ENCODE measurements around the gene CEP135. TPM values are rescaled to one million over a fixed set of nuclear protein-coding genes. Genes with fewer than 3 reads are reported as not detected.

CEP135 gene
- total and polyA plus RNA-seq, 2 donors (not counting 3 experiments of a cell fraction or from before 2014, with no cell fraction given): 2.8 to 15.3 TPM

- dilution Hi-C loops (cut with MboI; ENCODE audit: extremely low pct_ligation_motif_present, low sequenced_read_pairs): no loop called here
- FAIRE-seq: no peak
These were observed 59.5 kb downstream of the CEP135 start for GRCh38 chr4:56008206-56008605.

More at GRCh38 chr4:56008206-56008605, 59.5 kb downstream of the CEP135 start:
- Histone ChIP-seq H3K79me2 (ENCODE audit: control insufficient read depth, insufficient read depth, low read length) (no peaks in the 10 kb centered on the region), H2AFZ (ENCODE audit: low read depth, low read length) (no peak overlapping the region), H3K9ac (replicated peaks; ENCODE audit: extremely low read depth, insufficient read depth, low read length) (no peak overlapping the region), H4K20me1 (replicated peaks; ENCODE audit: control insufficient read depth, extremely low read depth, insufficient read depth, low read length) (no peaks in the 10 kb centered on the region), H3K9me3 (replicated peaks; ENCODE audit: control insufficient read depth, insufficient read depth, low read length) (no peaks in the 10 kb centered on the region), H3K36me3 (ENCODE audit: control insufficient read depth in 2 of 2, extremely low read depth in 1 of 2, insufficient read depth in 2 of 2, low read length in 2 of 2) (peaks cover 2 to 7% of the 10 kb centered on the region in 2 experiments), H3K27ac (ENCODE audit: insufficient read depth, low read depth, low read length) (no peak overlapping the region), H3K4me1 (ENCODE audit: control insufficient read depth, extremely low read depth, insufficient read depth, low read length) (no peaks in the 10 kb centered on the region), H3K9me1 (replicated peaks; ENCODE audit: control insufficient read depth, extremely low read depth, insufficient read depth, low read length) (peaks cover 3% of the 10 kb centered on the region), H3K4me2 (ENCODE audit: insufficient read depth, low read length) (no peak overlapping the region), H3K4me3 (replicated peaks in 1 of 3; ENCODE audit: insufficient read depth in 1 of 3, low read depth in 1 of 3, low read length in 3 of 3) (no peak overlapping the region), H3K27me3 (ENCODE audit: control insufficient read depth in 2 of 2, insufficient read depth in 2 of 2, low read length in 2 of 2) (no peaks in the 10 kb centered on the region)
- ChIA-PET CTCF (interaction anchor here (0.7 kb wide), 1 partner anchor 9 kb away, joined by 3 read pairs; no protein-coding TSS in a partner anchor), POLR2A (no interaction called here)
- BruUV-seq (replicated peaks): no TSS peak
- TF ChIP-seq POLR2A (IDR thresholded peaks at IDR 0.05; ENCODE audit: low read depth, low read length) (no peak), MYC (IDR thresholded peaks at IDR 0.05; ENCODE audit: low read depth, low read length) (no peak), GATA2 (IDR thresholded peaks at IDR 0.05; ENCODE audit: insufficient read depth, insufficient read length, low read depth, low read length) (no peak), FOS (IDR thresholded peaks at IDR 0.05; ENCODE audit: borderline replicate concordance, insufficient read depth, low read length) (no peak), EZH2 (IDR thresholded peaks at IDR 0.05; ENCODE audit: borderline replicate concordance, low read depth, low read length, severe bottlenecking) (no peak), CTCF (IDR thresholded peaks at IDR 0.05; ENCODE audit: extremely low read depth in 1 of 2, insufficient read depth in 1 of 2, low read depth in 1 of 2, low read length in 2 of 2) (no peak), POLR2AphosphoS5 (IDR thresholded peaks at IDR 0.05; ENCODE audit: insufficient read depth, low read depth, low read length) (no peak), MAX (IDR thresholded peaks at IDR 0.05; ENCODE audit: insufficient read depth, insufficient read length) (no peak)
- intact Hi-C loops (cut with micrococcal nuclease): no loop called here
- DNase-seq (ENCODE audit: low read depth, low spot score): no peak
